H1 (cell line): ENCODE results near the gene KDM6B. TPM values are rescaled to one million over a fixed set of nuclear protein-coding genes. Genes with fewer than 3 reads are reported as not detected.

Source experiments
- CREB1 ChIP-seq: IDR thresholded peaks from 2 replicates; pipeline ENCODE4 v1.6.1; 2012; ENCODE audit warnings: inconsistent platforms
- CTBP2 ChIP-seq: IDR thresholded peaks from 2 replicates; pipeline ENCODE4 v1.7.0; 2011; ENCODE audit warnings: borderline replicate concordance, mild to moderate bottlenecking, moderate library complexity, mixed read lengths, low read length; ENCODE audit not compliant: insufficient read depth, insufficient read length
- NANOG ChIP-seq: IDR thresholded peaks from 2 replicates; pipeline ENCODE4 v1.6.1; 2011; ENCODE audit warnings: low read length, low read depth, mild to moderate bottlenecking, inconsistent platforms; ENCODE audit not compliant: insufficient read depth, poor library complexity, severe bottlenecking
- POLR2A ChIP-seq, 2 experiments: IDR thresholded peaks; 1 replicate in 1 of 2; 2 replicates in 1 of 2; pipeline ENCODE4 v1.6.1; 2011; ENCODE audit warnings: low read depth in 2 of 2, low read length in 2 of 2, mild to moderate bottlenecking in 2 of 2; ENCODE audit errors: control extremely low read depth in 1 of 2
- polyA plus RNA-seq, 7 experiments: library from polyadenylated mRNA; depleted of rRNA in 3 of 7; stranded (reverse) in 5 of 7; unstranded in 2 of 7; fragments of >200 nt in 5 of 7; fragments of 200-250 nt in 2 of 7; gene quantifications; 1 replicate in 5 of 7; 2 replicates in 1 of 7; 4 replicates in 1 of 7; pipeline versions ENCODE4 v1.2.1 to v1.2.3, GENCODE V29; 2011 to 2013; ENCODE audit warnings: missing spikeins in 2 of 7, mixed read lengths in 2 of 7
- total RNA-seq: library from RNA; stranded (reverse); fragmentation: NEBNext Ultra II Directional; extraction: Animal tissue kit (Norgen Biotek cat#: 25700); gene quantifications from 2 replicates; pipeline ENCODE4 v1.2.1, GENCODE V29; 2021

KDM6B gene
- total and polyA plus RNA-seq, 2 of the 8 experiments (the other 6 are each of a cell fraction or from before 2014, with no cell fraction given) = 0.48 to 3.7 TPM

GRCh38 chr17:7840441-7840840, 6.4 kb downstream of the KDM6B start (continued):
- TF ChIP-seq CTBP2 (no peak), POLR2A (IDR thresholded peaks at IDR 0.05; ENCODE audit: control extremely low read depth in 1 of 2, low read depth in 2 of 2, low read length in 2 of 2) (no peak), CREB1 (no peak), NANOG (no peak)
